Measurements from ENCODE around the gene SDK2.

The SDK2 gene

GRCh38 chr17:73621685-73622084 lies 22.6 kb downstream of the SDK2 start:
- TF ChIP-seq FOXM1 (IDR thresholded peaks at IDR 0.05; ENCODE audit: borderline replicate concordance) (no peak), NFRKB (IDR thresholded peaks at IDR 0.05) (no peak), L3MBTL2 (conservative IDR thresholded peaks at IDR 0.05) (no peak), ZNF384 (IDR thresholded peaks at IDR 0.05) (no peak), BHLHE40 (IDR thresholded peaks at IDR 0.05; ENCODE audit: borderline replicate concordance) (no peak), FOXA1 (IDR thresholded peaks at IDR 0.05) (no peak), SUZ12 (IDR thresholded peaks at IDR 0.05) (no peak), PKNOX1 (IDR thresholded peaks at IDR 0.05) (no peak), HDGF (IDR thresholded peaks at IDR 0.05; ENCODE audit: borderline replicate concordance) (no peak), LEF1 (IDR thresholded peaks at IDR 0.05; ENCODE audit: borderline replicate concordance) (no peak), CTBP1 (IDR thresholded peaks at IDR 0.05; ENCODE audit: borderline replicate concordance) (no peak), SP1 (IDR thresholded peaks at IDR 0.05) (no peak)
- CTCF ChIA-PET: interaction anchor here (0.6 kb wide), 1 partner anchor 670 kb away, joined by 3 read pairs; no protein-coding TSS in a partner anchor
- no peak for DNase-seq (ENCODE audit: extremely low spot score)
- POLR2A ChIA-PET: interaction anchor here (0.6 kb wide), 1 partner anchor 23 kb away, joined by 3 read pairs; the partner anchor contains the start of gene SDK2

- CTCF ChIA-PET: no interaction called here
- TF ChIP-seq HDGF (IDR thresholded peaks at IDR 0.05; ENCODE audit: borderline replicate concordance): no peak
- no peak for TF ChIP-seq TARDBP (IDR thresholded peaks at IDR 0.05)
- TF ChIP-seq FOXK2 (IDR thresholded peaks at IDR 0.05): no peak
- TF ChIP-seq PKNOX1 (IDR thresholded peaks at IDR 0.05): no peak
- no peak for TF ChIP-seq BHLHE40 (IDR thresholded peaks at IDR 0.05; ENCODE audit: borderline replicate concordance)
- no peak for TF ChIP-seq FOXA1 (IDR thresholded peaks at IDR 0.05)
- TF ChIP-seq SP1 (IDR thresholded peaks at IDR 0.05): no peak
- no peak for TF ChIP-seq LEF1 (IDR thresholded peaks at IDR 0.05; ENCODE audit: borderline replicate concordance)
- POLR2A ChIA-PET: no interaction called here
Observed at GRCh38 chr17:73620414-73620813, 23.8 kb downstream of the SDK2 start.

GRCh38 chr17:73617501-73617900 lies 26.7 kb downstream of the SDK2 start:
- CTCF ChIA-PET: interaction anchor here (1.2 kb wide), 1 partner anchor 44 kb away, joined by 4 read pairs; no protein-coding TSS in a partner anchor

More at GRCh38 chr17:73620414-73620813, 23.8 kb downstream of the SDK2 start:
- DNase-seq (ENCODE audit: extremely low spot score): no peak

GRCh38 chr17:73616873-73617404 lies 27.3 kb downstream of the SDK2 start:
- ChIA-PET CTCF (interaction anchor here (1.2 kb wide), 1 partner anchor 45 kb away, joined by 4 read pairs; no protein-coding TSS in a partner anchor), POLR2A (no interaction called here)
- no peak for DNase-seq (ENCODE audit: extremely low spot score)
- TF ChIP-seq ZNF384 (IDR thresholded peaks at IDR 0.05) (no peak), L3MBTL2 (conservative IDR thresholded peaks at IDR 0.05) (no peak), FOXK2 (IDR thresholded peaks at IDR 0.05) (no peak), ELF4 (IDR thresholded peaks at IDR 0.05) (no peak), BHLHE40 (IDR thresholded peaks at IDR 0.05; ENCODE audit: borderline replicate concordance) (no peak), NFRKB (IDR thresholded peaks at IDR 0.05) (no peak), HDGF (IDR thresholded peaks at IDR 0.05; ENCODE audit: borderline replicate concordance) (no peak), CTBP1 (IDR thresholded peaks at IDR 0.05; ENCODE audit: borderline replicate concordance) (no peak), PKNOX1 (IDR thresholded peaks at IDR 0.05) (no peak), FOXM1 (IDR thresholded peaks at IDR 0.05; ENCODE audit: borderline replicate concordance) (no peak), LEF1 (IDR thresholded peaks at IDR 0.05; ENCODE audit: borderline replicate concordance) (no peak), SP1 (IDR thresholded peaks at IDR 0.05) (no peak), SUZ12 (IDR thresholded peaks at IDR 0.05) (no peak), FOXA1 (IDR thresholded peaks at IDR 0.05) (no peak)

More at GRCh38 chr17:73617501-73617900, 26.7 kb downstream of the SDK2 start:
- POLR2A ChIA-PET: no interaction called here
- DNase-seq (ENCODE audit: extremely low spot score): no peak
- no peak for TF ChIP-seq L3MBTL2 (conservative IDR thresholded peaks at IDR 0.05)
- no peak for TF ChIP-seq SP1 (IDR thresholded peaks at IDR 0.05)
- no peak for TF ChIP-seq HDGF (IDR thresholded peaks at IDR 0.05; ENCODE audit: borderline replicate concordance)
- TF ChIP-seq ZNF384 (IDR thresholded peaks at IDR 0.05): no peak
- TF ChIP-seq NFRKB (IDR thresholded peaks at IDR 0.05): no peak
- TF ChIP-seq FOXM1 (IDR thresholded peaks at IDR 0.05; ENCODE audit: borderline replicate concordance): no peak
- TF ChIP-seq CTBP1 (IDR thresholded peaks at IDR 0.05; ENCODE audit: borderline replicate concordance): no peak
- TF ChIP-seq FOXA1 (IDR thresholded peaks at IDR 0.05): no peak

- POLR2A ChIA-PET: no interaction called here
- DNase-seq (ENCODE audit: extremely low spot score): no peak
- TF ChIP-seq L3MBTL2 (conservative IDR thresholded peaks at IDR 0.05) (no peak), LEF1 (IDR thresholded peaks at IDR 0.05; ENCODE audit: borderline replicate concordance) (no peak), FOXK2 (IDR thresholded peaks at IDR 0.05) (no peak), ARNT (IDR thresholded peaks at IDR 0.05) (no peak), FOXM1 (IDR thresholded peaks at IDR 0.05; ENCODE audit: borderline replicate concordance) (no peak), TARDBP (IDR thresholded peaks at IDR 0.05) (no peak), HDGF (IDR thresholded peaks at IDR 0.05; ENCODE audit: borderline replicate concordance) (no peak), SUZ12 (IDR thresholded peaks at IDR 0.05) (no peak), PKNOX1 (IDR thresholded peaks at IDR 0.05) (no peak), ELF4 (IDR thresholded peaks at IDR 0.05) (no peak), NFRKB (IDR thresholded peaks at IDR 0.05) (no peak), CTBP1 (IDR thresholded peaks at IDR 0.05; ENCODE audit: borderline replicate concordance) (no peak), ZNF384 (IDR thresholded peaks at IDR 0.05) (no peak), SP1 (IDR thresholded peaks at IDR 0.05) (no peak)
- CTCF ChIA-PET: no interaction called here
Observed at GRCh38 chr17:73616120-73616872, 27.9 kb downstream of the SDK2 start.
